Activated CD4-positive, alpha-beta T cell treated with anti-CD3 and anti-CD28 coated beads, Interleukin-2, amount 50 U/mL, for 4 hours (primary cell): ENCODE measurements around the gene ASIC2.

Source experiments
- DNase-seq, 2 experiments: peaks; one replicate each; pipeline ENCODE4 v3.0.0-alpha.2; 2020

ASIC2 gene

GRCh38 chr17:33152783-33153182, 140.3 kb downstream of the ASIC2 start:
- no peak for DNase-seq

DNA sequence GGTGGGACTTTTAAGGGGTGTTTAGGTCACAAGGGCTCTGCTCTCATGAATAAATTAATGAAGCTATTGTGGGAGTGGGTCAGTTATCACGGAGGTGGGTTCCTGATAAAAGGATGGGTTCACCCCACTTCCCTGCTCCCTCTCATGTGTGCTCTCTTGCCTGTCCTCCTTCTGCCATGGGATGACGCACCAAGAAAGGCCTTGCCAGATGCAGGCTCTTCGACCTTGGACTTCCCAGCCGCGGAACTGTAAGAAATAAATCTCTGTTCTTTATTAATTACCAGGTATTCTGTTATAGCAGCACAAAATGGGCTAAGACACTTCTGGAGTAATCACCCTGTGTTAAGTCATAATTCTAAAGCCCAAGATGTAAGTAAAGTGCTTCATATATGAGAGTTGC, 141.5 kb downstream of the ASIC2 start:
- no peak for DNase-seq

- DNase-seq: no peak
Observed at GRCh38 chr17:33145941-33146340, 147.2 kb downstream of the ASIC2 start.

GRCh38 chr17:33144837-33145236, 148.3 kb downstream of the ASIC2 start:
- DNase-seq: no peak

- no peak for DNase-seq
Observed at GRCh38 chr17:33142705-33143299, 150.3 kb downstream of the ASIC2 start.

GRCh38 chr17:33140413-33141099, 152.5 kb downstream of the ASIC2 start:
- no peak for DNase-seq

- no peak for DNase-seq
Observed at GRCh38 chr17:33138627-33139026, 154.5 kb downstream of the ASIC2 start.

DNA sequence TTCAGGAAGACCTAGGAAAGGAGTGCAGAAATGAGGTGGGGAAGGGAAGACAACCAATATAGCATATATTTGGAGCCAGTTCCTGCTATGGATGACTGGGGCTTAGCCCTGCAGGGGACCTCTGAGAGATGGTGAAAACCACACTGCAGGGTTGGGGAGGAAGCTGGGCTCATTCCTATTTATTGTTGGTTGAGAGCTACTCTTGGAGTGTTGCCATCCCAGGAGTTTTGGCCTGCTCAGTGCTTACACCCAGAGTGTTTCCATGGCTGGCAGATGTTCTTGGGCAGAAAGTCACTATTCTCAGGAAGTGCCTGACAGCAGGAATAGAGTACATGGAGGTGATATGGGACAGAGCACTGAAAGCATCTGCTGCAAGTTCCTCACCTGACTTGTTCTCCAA, 155.7 kb downstream of the ASIC2 start:
- DNase-seq: no peak

GRCh38 chr17:33135691-33136090, 157.4 kb downstream of the ASIC2 start:
- no peak for DNase-seq

DNA sequence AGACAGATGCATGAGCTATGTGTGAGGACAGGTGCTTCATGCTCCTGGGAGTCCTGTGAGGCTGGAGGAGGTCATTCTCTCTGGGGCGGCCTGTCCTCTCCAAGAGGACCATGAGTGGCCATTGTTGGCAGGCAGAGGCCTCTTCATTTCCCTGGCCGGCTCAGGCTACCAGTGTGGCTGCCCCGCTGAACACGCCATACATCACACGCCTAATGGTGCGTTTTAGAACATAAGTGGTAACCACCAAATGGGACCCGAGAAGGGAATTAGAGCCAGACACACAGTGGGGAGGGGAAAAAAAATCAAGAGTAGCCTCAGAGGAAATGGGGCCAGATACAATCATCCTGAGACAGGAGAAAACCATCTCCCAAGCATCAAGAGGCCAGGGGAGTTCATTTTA, 161.5 kb downstream of the ASIC2 start:
- DNase-seq: no peak

DNA sequence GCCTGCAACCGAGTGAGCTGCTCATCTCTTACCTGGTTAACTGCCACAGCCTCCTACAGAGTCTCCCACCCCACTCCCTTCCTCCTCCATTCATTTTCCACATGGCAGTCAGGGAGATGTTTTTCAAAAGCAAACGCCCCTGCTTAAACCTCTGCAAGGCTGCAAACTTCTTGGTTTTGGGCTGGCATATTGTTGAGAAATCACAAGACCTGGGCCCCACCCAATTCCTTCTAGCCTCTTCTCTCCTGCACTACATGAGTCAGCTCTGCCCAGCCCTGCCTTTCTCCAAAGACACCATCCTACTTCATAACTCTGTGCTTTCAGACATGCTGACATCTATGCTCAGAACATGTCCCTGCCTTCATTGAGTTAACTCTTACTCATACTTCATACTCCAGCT, 165.4 kb downstream of the ASIC2 start:
- DNase-seq: no peak

- DNase-seq: no peak
Observed at GRCh38 chr17:33126086-33126485, 167.0 kb downstream of the ASIC2 start.

DNA sequence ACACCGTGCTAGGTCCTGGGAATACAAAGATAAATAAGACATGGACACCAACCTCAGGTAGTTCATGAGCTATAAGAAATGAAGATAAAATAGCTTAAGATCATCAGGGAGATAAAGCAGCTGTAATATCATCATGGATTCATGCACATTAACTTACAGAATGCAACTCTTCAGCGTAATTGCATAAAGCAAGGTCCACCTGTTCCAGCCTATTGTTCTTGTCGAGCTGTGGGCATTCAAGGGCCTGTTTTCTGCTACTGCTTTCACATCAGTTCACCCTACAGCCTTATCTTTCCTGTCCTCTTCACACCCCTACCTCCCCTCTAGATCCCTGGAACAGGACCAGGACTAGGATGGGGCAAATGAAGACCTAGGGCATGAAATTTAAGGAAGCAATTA, 167.5 kb downstream of the ASIC2 start:
- DNase-seq: no peak

GRCh38 chr17:33124871-33125551, 168.1 kb downstream of the ASIC2 start:
- no peak for DNase-seq

- no peak for DNase-seq
Observed at GRCh38 chr17:33124185-33124584, 168.9 kb downstream of the ASIC2 start.

- no peak for DNase-seq
Observed at GRCh38 chr17:33121756-33122155, 171.3 kb downstream of the ASIC2 start.

DNA sequence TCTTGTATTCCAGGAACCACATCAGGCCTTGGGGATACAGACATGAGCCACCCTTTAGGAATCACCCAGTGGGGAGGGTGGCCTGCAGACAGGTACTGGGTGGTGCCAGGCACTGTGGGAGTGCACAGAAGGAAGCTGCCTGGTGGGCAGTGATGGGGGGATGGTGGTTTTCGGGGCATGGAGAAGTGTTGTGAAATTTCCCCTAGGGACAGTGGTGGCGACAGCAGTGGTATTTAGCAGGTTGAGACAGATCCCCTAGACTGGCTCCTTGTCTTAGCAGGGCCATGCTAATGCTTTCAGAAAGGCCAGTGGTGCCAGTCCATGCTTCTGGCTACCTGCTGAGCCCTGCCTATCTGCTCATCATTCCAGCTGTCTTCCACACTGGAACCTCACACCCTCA, 171.8 kb downstream of the ASIC2 start:
- no peak for DNase-seq

DNA sequence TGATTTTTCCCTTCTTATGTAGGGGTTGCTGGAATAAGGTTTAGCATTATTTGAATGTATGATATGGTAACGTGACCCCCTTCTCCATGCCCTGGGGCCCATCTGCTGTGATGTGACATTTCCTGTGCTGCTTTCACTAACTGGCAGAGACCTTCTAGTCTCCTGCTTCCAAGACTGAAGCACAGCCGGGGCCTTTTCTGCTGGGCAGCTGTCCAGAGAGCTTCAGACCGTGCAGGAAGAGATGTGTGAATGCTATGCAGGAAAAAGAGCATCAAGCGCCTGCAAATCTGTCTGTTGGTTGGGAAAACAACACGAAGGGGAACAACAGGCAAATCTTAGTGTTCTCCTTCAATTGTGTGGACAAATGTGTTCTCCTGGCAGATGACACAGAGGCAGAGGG, 173.0 kb downstream of the ASIC2 start:
- DNase-seq: no peak

GRCh38 chr17:33118391-33119075, 174.6 kb downstream of the ASIC2 start:
- no peak for DNase-seq

DNA sequence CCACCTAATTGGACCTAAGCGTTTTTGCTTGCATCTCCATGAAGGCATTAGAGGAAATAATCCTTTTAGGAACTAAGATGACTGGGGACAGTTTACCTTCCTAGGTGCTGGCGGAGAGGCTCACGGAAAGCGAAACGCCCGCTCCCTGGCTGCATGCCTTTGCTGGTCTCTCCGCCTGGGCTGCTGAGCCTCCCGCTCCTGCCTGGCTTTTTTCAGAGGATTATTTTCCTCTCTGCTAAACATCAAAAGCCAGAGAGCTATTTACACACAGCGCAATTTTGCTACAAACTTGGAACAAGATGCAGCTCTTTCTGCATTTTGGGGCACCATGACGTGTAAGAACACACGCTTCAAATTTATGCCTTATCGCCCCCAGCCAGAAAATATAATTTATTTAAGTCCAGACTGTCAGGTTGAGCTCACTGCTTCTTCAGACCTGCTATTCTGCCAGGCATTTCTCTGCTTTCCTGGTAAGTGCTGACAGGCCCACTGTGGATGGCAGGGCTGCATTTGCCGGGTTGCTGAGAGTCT, 177.0 kb downstream of the ASIC2 start:
- no peak for DNase-seq

DNA sequence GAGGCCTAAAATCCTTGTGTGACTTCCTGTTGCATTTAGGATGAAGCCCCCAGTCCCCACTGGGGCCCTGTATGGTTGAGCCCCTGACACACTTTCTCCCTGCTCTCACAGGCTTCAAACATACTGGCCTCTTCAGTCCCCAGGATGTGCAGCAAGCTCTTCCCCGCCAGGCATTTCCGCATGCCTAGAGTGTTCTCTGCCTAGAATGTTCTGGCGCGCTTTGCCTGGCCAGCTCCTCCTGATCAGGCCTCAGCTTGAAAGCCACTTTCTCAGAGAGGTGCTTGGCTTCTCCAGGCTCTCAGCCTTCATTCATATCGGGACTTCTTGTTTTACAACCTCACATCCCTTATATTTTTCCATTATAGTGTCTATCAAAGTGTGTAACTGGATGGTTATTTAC, 177.7 kb downstream of the ASIC2 start:
- DNase-seq: no peak

GRCh38 chr17:33113991-33114370, 179.1 kb downstream of the ASIC2 start:
- no peak for DNase-seq

DNA sequence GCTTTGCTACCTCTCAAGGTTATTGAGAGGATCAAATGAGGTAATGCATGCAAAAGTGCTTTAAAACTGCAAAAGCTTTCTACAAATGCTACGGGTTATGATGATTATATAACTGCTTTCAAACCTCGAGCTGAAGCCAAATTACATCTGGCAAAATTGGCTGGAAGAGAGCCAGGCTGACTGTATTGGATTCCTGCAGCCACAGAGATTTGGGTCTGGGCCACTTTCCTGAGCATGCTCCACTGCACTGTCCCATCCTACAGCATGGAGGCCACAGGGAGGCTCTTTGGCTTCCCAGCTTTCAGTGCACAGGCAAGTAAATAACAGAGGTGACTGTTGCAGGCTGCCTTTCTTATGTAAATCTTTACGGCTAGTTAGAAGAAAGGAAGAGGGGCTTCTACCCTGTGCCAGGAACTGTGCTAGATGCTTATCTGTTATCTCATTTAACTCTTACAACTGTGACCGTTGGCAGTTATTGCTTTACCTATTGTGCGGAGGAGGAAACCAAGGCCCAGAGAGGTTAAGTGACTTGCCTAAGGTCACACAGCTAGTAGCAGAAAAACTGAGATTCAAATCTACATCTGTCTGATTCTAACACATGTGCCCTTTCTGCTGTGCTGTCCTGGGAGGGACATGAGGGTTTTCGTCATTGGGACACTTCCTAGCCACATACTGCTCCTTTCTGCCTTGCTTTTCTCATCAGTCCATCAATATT, 179.7 kb downstream of the ASIC2 start:
- DNase-seq: no peak
